ENCODE results near the gene PATJ. TPM values are rescaled to one million over a fixed set of nuclear protein-coding genes. Genes with fewer than 3 reads are reported as not detected.

The PATJ gene
- polyA plus RNA-seq, 1 experiment: 3.6 TPM

DNA sequence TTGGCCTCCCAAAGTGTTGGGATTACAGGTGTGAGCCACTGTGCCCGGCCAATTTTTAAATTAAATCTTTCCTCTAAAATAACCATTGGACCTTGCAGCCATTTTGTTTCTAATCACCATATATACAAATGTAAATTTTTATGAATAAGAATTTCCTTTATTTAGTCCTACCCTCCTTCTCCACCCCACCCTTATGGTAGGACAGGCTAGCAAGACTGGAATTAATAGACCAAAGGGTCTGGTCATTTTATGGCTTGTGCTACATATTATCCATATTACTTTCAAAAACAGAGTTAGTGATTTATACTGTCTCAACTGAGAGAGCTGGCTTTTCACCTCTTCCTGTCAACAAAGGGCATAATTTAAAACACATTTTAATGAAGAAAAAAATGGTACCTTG, 478.9 kb downstream of the PATJ start:
- TF ChIP-seq, protein P1, sequence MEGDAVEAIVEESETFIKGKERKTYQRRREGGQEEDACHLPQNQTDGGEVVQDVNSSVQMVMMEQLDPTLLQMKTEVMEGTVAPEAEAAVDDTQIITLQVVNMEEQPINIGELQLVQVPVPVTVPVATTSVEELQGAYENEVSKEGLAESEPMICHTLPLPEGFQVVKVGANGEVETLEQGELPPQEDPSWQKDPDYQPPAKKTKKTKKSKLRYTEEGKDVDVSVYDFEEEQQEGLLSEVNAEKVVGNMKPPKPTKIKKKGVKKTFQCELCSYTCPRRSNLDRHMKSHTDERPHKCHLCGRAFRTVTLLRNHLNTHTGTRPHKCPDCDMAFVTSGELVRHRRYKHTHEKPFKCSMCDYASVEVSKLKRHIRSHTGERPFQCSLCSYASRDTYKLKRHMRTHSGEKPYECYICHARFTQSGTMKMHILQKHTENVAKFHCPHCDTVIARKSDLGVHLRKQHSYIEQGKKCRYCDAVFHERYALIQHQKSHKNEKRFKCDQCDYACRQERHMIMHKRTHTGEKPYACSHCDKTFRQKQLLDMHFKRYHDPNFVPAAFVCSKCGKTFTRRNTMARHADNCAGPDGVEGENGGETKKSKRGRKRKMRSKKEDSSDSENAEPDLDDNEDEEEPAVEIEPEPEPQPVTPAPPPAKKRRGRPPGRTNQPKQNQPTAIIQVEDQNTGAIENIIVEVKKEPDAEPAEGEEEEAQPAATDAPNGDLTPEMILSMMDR (IDR thresholded peaks at IDR 0.05; ENCODE audit: low read depth, low read length): no peak
- ChIA-PET POLR2A (no interaction called here), CTCF (no interaction called here)
- DNase-seq (ENCODE audit: low read depth, low spot score): no peak
- Histone ChIP-seq H3K27ac (ENCODE audit: low read depth, low read length) (no peak overlapping the region), H3K4me3 (ENCODE audit: low read depth, low read length) (no peak overlapping the region), H3K9me3 (ENCODE audit: control insufficient read depth, insufficient read depth, low read length) (peaks cover 7% of the 10 kb centered on the region; the same call in 1 of the 2 replicates), H3K27me3 (ENCODE audit: control insufficient read depth, insufficient read depth, low read length) (no peaks in the 10 kb centered on the region)

DNA sequence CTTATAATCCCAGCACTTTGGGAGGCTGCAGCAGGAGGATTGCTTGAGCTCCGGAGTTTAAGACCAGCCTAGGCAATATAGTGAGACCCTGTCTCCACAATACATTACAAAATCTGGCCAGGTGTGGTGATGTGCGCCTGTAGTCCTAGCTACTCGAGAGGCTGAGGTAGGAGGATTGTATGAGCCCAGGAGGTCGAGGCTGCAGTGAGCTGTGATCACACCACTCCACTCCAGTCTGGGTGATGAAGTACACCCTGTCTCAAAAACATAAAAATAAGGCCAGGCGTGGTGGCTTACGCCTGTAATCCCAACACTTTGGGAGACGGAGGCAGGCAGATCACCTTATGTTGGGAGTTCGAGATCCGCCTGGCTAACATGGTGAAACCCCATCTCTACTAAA, 480.0 kb downstream of the PATJ start:
- TF ChIP-seq, protein P1 (IDR thresholded peaks at IDR 0.05; ENCODE audit: low read depth, low read length): no peak
- no peak for DNase-seq (ENCODE audit: low read depth, low spot score)
- ChIA-PET CTCF (no interaction called here), POLR2A (no interaction called here)
- no peak overlapping the region for H3K27ac ChIP-seq (ENCODE audit: low read depth, low read length)
- peaks cover 4% of the 10 kb centered on the region; the same call in 1 of the 2 replicates for H3K9me3 ChIP-seq (ENCODE audit: control insufficient read depth, insufficient read depth, low read length)
- no peaks in the 10 kb centered on the region for H3K27me3 ChIP-seq (ENCODE audit: control insufficient read depth, insufficient read depth, low read length)
- no peak overlapping the region for H3K4me3 ChIP-seq (ENCODE audit: low read depth, low read length)

DNA sequence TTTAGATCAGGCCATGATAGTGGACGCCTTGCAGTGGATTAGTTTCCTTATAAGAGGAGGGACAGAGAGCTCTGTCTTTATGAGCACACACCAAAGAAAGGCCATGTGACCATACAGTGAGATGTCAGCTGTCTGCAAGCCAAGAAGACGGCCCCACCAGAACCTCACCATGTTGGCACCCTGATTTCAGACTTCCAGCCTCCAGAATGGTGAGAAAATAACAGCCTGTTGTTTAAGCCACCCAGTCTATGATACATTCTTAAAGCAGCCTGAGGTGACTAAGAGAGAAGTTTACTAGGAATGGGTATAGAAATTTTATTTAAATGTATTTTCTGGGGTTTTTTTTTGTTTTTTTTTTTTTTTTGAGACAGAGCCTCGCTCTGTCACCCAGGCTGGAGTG, 481.9 kb downstream of the PATJ start:
- ChIA-PET POLR2A (no interaction called here), CTCF (no interaction called here)
- Histone ChIP-seq H3K27ac (ENCODE audit: low read depth, low read length) (no peak overlapping the region), H3K9me3 (ENCODE audit: control insufficient read depth, insufficient read depth, low read length) (peaks cover 7% of the 10 kb centered on the region; the same call in 1 of the 2 replicates), H3K27me3 (ENCODE audit: control insufficient read depth, insufficient read depth, low read length) (no peaks in the 10 kb centered on the region), H3K4me3 (ENCODE audit: low read depth, low read length) (no peak overlapping the region)
- DNase-seq (ENCODE audit: low read depth, low spot score): no peak
- TF ChIP-seq, protein P1 (IDR thresholded peaks at IDR 0.05; ENCODE audit: low read depth, low read length): no peak

DNA sequence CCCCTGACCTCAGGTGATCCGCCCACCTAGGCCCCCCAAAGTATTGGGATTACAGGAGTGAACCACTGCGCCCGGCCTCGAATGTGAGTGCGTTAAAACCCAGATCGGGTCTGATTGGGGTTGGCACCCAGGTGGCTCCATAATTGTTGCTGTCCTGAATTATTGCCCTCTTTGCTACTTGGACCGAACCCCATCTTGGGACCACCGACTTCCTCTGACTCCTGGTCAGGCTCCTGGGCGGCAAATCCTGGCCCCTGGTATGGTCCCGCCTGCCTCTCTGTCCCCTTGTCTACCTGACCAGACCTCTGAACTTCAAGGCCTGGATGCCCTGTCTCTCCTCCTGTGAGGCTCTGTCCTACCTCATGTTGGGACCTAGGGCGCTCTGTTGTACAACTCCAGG, 485.2 kb downstream of the PATJ start:
- Histone ChIP-seq H3K4me3 (ENCODE audit: low read depth, low read length) (no peak overlapping the region), H3K27ac (ENCODE audit: low read depth, low read length) (no peak overlapping the region), H3K27me3 (ENCODE audit: control insufficient read depth, insufficient read depth, low read length) (no peaks in the 10 kb centered on the region), H3K9me3 (ENCODE audit: control insufficient read depth, insufficient read depth, low read length) (peaks cover 5% of the 10 kb centered on the region; the same call in 1 of the 2 replicates)
- TF ChIP-seq, protein P1 (IDR thresholded peaks at IDR 0.05; ENCODE audit: low read depth, low read length): no peak
- POLR2A ChIA-PET: no interaction called here
- CTCF ChIA-PET: no interaction called here
- DNase-seq (ENCODE audit: low read depth, low spot score): no peak

Small RNAs within 50 kb of the gene (small RNA-seq; reads per million reads assigned to genes)
- gene LAMTOR5P1 (ENCODE audit: insufficient read length, low read depth) (not detected), gene MIR3116-1 (ENCODE audit: insufficient read length, low read depth) (not detected), gene RN7SL180P (ENCODE audit: insufficient read length, low read depth) (not detected), gene RNU6-1177P (ENCODE audit: insufficient read length, low read depth) (not detected), gene RNU6-414P (ENCODE audit: insufficient read length, low read depth) (not detected)

Other genes starting within 250 kb of the PATJ start
- gene TM2D1, start 17.3 kb upstream of the PATJ start, polyA plus RNA-seq (2011; rRNA removed): 40.4 and 56.5 TPM in 2 replicates